NCI-H345 (cell line): ENCODE results near the gene MX1.

ENCODE experiments used
- DNase-seq: peaks from one replicate; lab custom pipeline; 2025; lab: John Stamatoyannopoulos, UW

The MX1 gene

DNA sequence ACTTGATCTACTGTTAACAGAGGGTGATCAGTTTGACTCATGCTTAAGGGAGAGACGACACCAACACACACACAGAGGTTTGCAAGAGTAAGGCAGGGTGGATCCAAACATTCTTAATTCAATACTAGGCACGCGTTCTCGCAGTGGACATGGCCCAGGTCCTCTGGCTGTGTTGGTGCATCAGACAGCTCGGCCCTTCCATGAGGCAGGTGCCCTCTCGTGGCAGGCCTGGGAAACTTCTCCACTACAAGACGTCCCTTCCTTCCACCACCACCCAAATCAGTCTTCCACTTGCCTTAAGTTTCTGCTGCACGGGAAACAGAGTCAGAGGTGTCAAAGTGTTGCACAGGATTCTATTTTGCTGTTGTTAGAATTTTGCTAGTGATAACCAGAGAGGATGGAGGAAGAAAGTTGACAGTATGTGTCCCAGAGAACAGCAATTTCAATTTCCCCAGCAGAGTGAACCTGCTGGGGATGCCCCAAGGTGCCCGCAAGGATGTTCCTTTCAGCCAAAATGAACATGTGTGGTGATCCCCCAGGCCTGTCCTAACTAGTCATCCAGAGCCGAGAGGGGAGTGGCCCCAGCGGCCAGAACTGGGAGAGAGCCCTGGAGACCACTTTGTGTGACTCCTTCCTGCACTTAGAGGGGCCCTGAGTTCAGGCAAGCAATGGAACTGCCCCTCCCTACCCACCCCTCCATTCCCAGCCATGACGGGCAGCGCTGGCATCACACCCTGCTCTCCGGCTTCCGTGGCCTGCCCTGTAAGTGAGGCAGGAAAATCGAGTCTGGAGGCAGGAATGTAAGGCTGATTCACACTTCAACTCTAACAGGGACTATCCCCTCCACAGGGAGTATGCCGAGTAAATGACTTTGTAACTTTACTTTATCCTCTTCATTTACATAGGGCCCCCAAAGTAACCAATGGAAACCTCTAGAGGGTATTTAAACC lies 34.8 kb downstream of the MX1 start:
- peak; percentile 42 for DNase-seq

DNA sequence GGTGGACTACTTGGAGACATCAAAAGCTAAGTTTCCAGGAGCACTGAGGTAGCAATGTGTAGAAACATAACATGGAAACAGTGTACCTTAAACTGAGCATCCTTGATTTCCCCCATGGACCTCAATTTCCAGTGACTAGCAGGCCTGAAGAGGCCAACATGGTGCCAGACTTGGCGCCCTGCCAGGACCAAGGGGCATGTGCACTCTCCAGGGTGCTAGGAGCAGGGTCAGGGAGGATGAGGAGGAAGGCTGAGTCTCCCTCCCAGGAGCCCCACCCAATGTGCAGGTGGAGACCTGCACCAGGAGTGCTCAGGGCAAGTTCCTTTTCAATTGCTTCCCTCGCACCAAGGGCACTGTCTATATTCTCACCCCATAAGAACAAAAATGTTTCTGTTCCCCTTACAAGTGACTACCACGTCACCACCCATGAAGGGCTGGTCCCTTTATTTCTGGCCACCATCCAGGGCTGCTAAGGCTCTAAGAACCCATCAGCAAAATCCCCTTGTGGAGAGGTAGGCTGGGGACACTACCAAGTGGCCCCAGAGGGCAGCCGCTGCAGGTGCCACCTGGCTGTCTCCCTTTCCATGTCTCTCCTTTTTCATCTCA lies 39.2 kb downstream of the MX1 start:
- no peak for DNase-seq

DNA sequence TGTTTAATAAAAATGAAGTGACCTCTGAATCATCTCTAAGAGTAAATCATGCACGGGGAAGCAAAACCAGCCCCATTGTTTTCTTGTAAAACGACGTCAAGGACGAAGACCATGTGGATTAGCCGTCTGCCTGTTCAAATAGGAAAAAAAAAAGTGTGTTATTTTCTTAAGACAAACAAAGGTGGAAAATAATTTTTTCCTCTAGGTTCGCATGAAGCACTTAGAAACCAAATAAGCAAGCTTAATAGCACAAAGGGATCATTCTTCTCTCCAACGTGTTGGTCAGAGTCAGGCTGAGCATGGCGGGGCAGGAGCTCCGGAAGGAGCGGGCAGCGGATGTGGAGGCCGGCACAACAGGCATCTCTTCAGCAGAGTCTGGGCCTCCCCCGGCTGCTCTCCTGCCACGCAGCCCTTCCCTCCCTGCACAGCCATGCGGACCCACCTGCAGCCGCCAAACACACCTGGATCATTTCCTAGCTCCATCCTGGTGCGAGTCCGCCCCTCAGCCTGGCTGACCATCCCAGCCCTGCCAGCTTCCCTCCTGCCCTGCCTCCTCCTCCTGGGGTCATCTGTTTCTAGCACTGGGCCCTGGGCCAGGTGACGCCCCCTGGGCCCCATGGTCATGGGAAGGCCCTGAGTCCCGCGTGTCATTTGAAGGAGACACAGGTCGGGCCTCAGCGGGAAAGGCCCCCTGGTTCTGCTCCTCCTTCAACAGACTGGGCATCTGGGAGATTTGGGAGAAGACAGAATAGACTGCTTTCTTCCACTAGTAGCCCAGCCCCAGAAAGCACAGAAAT lies 40.2 kb downstream of the MX1 start:
- DNase-seq = no peak

- DNase-seq = no peak
These were observed 44.0 kb downstream of the MX1 start for GRCh38 chr21:41470054-41470453.

GRCh38 chr21:41472753-41473548 lies 46.9 kb downstream of the MX1 start:
- no peak for DNase-seq

GRCh38 chr21:41475714-41476420 lies 49.8 kb downstream of the MX1 start:
- no peak for DNase-seq

DNA sequence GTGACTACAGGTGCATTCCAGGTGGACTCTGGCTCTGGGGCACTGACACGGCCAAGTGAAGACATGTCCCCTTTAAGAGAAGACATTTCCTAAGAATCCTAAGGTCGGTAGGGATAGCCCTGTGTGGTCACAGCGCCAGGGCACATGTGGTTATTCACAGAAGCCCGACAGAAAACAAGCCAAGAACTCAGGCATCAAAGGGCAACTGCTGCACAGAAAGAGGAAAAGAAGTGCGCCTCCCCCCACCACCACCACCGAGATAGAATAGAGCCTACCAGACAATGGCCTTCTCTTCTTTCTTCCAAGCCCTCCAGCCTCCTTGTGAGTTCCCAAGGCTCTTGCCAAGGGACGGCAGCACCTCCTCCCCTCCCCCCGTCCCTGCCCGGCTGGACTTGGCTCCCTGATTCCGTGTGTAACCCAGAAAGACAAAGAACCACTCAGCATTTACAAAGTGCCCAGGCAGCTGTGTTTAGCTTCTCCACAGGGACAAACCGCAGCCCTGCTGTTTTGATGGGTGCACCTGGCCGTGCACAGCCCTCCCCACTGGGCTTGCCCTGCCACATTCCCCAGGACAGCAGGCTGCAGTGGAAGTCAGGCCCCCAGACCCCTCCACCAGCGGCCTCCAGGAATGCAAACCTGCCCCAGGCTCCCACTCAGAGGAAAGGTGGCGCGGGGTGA lies 51.7 kb downstream of the MX1 start:
- DNase-seq = peak; percentile 87

DNA sequence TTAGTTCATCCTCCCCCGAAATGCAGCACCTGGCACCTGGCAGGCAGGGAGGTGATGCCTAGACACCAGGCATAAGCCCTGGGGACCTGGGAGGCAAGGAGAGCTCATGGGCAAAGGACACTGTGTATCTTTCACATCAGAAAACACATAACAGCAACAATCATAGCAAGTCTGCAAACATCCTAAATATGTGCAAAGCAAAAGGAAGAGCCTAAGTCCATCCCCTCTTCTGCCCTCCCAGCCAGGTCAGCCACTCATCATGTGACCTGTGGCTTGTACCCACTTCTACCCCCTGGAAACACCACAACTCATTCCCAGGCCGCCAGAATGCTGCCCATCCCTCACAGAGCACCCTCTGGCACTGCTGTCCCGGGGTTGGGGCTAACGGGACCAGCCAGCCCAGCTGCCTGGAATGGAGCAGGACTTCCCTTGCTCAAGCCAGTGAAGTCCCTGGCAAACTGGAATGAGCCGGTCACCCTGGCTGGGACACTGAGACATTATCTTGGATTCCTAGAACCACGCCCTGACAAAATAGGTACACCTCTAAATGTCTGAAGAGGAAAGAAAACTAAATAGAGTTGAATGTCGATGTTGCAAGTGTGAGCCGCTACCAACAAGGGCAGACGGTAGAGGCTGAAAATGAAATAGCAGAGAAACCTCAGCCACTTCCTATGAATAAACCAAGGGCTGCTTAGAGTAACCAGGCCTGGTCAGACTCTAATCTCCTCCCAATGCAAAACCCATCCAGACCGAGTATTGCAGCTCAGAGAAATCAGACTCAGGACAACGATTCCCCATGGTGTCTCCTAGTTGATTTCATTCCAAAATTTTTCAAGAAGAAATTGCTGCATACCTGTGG lies 52.5 kb downstream of the MX1 start:
- no peak for DNase-seq

- DNase-seq = peak; percentile 32
These were observed 53.6 kb downstream of the MX1 start for GRCh38 chr21:41479686-41480085.

GRCh38 chr21:41480086-41480690 lies 54.1 kb downstream of the MX1 start:
- DNase-seq = no peak

DNA sequence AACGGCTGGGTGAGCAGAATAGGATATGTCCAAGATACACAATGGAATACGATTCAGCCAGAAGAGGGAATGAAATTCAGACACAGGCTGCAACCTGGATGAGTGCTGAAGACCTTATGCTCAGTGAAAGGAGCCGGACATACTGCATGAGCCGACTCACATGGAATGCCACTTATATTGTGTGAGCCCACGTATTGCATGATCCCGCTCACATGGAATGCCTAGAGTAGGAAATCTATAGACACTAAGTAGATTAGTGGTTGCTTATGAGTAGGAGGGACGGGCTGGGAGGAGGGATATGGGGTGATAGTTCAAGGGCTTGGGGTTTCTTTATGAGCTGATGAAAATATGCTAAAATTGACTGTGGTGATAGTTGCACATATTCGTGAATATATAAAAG lies 55.2 kb downstream of the MX1 start:
- DNase-seq = no peak

- DNase-seq = peak; percentile 68
These were observed 56.3 kb downstream of the MX1 start for GRCh38 chr21:41482301-41482700.

DNA sequence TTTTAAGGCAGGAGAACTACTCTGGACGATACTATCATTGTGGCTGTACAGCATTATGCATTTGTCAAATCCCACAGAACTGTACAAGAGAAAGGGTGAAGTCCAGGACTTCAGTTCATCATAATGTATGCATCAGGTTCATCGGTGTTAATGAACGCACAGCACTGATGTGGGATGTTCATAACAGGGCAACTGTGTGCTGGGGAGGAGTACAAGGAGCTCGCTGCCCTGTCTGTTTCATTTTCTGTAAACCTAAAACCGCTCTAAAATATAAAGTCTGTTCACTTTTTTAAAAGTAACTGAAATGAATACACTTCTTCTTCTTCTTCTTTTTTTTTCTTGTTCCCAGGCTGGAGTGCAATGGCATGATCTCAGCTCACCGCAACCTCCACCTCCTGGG lies 56.9 kb downstream of the MX1 start:
- no peak for DNase-seq

GRCh38 chr21:41483415-41483814 lies 57.4 kb downstream of the MX1 start:
- DNase-seq = no peak

GRCh38 chr21:41483973-41484372 lies 57.9 kb downstream of the MX1 start:
- DNase-seq = no peak

DNA sequence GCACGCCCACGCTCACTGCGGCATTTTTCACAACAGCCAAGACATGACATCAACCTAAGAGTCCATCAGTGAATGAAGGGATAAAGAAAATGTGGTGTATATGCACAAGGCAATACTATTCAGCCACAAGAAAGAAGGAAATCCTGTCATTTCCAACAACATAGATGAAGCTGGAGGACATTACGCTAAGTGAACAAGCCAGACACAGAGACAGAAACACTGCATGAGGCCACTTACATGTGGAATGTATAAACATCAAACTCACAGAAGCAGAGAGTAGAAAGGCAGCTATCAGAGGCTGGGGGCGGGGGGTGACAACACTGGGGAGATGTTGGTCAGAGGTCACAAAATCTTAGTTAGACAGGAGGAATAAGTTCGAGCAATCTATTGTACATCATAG lies 61.0 kb downstream of the MX1 start:
- DNase-seq = peak; percentile 13

GRCh38 chr21:41488080-41488479 lies 62.0 kb downstream of the MX1 start:
- DNase-seq = no peak

DNA sequence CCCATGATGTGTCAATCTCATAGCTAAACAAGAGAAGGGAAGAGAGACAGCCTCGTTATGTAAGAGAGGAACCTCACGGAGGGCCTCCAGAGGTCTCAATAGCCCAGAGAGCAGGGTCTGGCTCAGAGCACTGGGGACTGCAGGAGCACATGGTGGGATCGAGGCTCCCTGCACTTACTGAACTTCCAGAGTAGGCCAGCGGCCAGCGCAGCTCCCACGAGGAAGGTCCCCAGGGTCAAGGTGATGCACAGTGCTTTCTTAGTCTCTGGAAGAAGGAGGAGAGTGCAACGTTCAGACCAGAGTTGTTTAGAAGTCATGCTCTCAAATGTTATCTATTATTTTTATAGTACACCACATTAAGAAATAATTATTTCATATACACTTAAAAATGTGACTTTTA lies 63.3 kb downstream of the MX1 start:
- DNase-seq = no peak

DNA sequence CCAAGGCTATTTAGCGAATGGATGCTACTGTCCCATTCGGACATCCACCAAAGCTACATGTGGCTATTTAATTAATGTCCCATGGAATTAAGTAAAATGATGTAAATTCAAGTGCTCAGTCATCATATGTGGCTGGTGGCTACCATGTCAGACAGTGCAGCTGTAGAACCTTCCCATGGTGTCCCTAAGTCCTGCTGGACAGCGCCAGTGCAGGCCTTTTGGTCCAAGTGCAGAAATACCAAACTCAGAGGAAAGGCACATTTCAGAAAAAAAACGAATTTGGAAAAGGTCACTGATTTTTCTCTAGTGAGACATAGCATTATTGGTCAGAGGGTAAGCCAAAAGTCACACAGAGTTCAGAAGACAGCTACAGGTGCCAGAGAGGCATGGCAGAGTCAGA lies 64.3 kb downstream of the MX1 start:
- DNase-seq = no peak
